SU-DHL-6 (cell line): ENCODE results near the gene PPP1R9B.

Experiments used
- CTCF ChIP-seq: fragments of 200-600 bp; sonication (generic); IDR thresholded peaks from one replicate; pipeline ENCODE4 v1.5.1; 2017; ENCODE audit warnings: antibody characterized with exemption, mild to moderate bottlenecking, low read length, moderate library complexity; ENCODE audit not compliant: insufficient read depth, poor library complexity, severe bottlenecking
- EZH2phosphoT487 ChIP-seq: fragments of 200-600 bp; sonication (generic), shearing (Covaris generic); conservative IDR thresholded peaks from 2 replicates; pipeline ENCODE4 v1.6.1; 2018; ENCODE audit warnings: mild to moderate bottlenecking, antibody characterized with exemption, low read length, moderate library complexity, mixed read lengths

- TF ChIP-seq EZH2phosphoT487 (no peak), CTCF (no peak)
These were observed 26.3 kb upstream of the PPP1R9B start for GRCh38 chr17:50176559-50177357.
